SK-N-SH (cell line): ENCODE data around the gene TMEM144. TPM values are rescaled to one million over a fixed set of nuclear protein-coding genes. Genes with fewer than 3 reads are reported as not detected.

ENCODE experiments used
- CTCF ChIA-PET: fragments of 300-600, 350-600 bp; formaldehyde crosslinking; extraction: SDS; loops from one replicate; lab custom pipeline; 2021; lab: Yijun Ruan, JAX
- POLR2A ChIA-PET: fragments of 350-600 bp; sonication (Branson Sonifier 250); formaldehyde crosslinking; extraction: SDS; loops from one replicate; lab custom pipeline; 2020; ENCODE audit warnings: antibody characterized with exemption, inconsistent platforms; lab: Yijun Ruan, JAX
- DNase-seq: peaks from one replicate; pipeline ENCODE4 v3.0.0; 2012
- H2AFZ ChIP-seq: fragments of 200-600 bp; sonication (generic); 2 replicates; pipeline ENCODE4 v1.8.1; 2016; ENCODE audit warnings: antibody characterized with exemption, mild to moderate bottlenecking, low read depth
- H3F3A ChIP-seq: fragments of 200-600 bp; sonication (generic); replicated peaks from 2 replicates; pipeline ENCODE3; 2016; ENCODE audit warnings: antibody characterized with exemption, mild to moderate bottlenecking; ENCODE audit not compliant: insufficient read depth
- H3K27ac ChIP-seq, 2 experiments: fragments of 200-500 bp in 1 of 2; fragments of 200-600 bp in 1 of 2; sonication (Bioruptor generic) in 1 of 2; sonication (generic), shearing (Covaris generic) in 1 of 2; 2 replicates each; pipeline versions ENCODE4 v1.5.1 to v1.6.1; 2014 to 2016; ENCODE audit warnings: low read depth in 2 of 2, inconsistent platforms in 1 of 2, low read length in 1 of 2, mild to moderate bottlenecking in 1 of 2, mixed read lengths in 1 of 2
- H3K27me3 ChIP-seq: fragments of 200-600 bp; sonication (generic), shearing (Covaris generic); 2 replicates; pipeline ENCODE4 v1.6.1; 2016; ENCODE audit warnings: mixed run types; ENCODE audit not compliant: insufficient read depth
- H3K36me3 ChIP-seq, 2 experiments: fragments of 200-500 bp in 1 of 2; fragments of 200-600 bp in 1 of 2; sonication (Bioruptor generic) in 1 of 2; sonication (generic) in 1 of 2; replicated peaks in 1 of 2; 2 replicates each; pipeline versions ENCODE3 to v1.5.1; 2014 to 2016; ENCODE audit warnings: low read length in 1 of 2, mild to moderate bottlenecking in 1 of 2; ENCODE audit not compliant: insufficient read depth in 2 of 2, control insufficient read depth in 1 of 2
- H3K4me1 ChIP-seq, 2 experiments: fragments of 200-500 bp in 1 of 2; fragments of 200-600 bp in 1 of 2; sonication (Bioruptor generic) in 1 of 2; sonication (generic), shearing (Covaris generic) in 1 of 2; 2 replicates each; pipeline versions ENCODE4 v1.5.1 to v1.6.1; 2014 to 2016; ENCODE audit warnings: low read depth in 1 of 2, low read length in 1 of 2, mixed run types in 1 of 2; ENCODE audit not compliant: insufficient read depth in 2 of 2, control insufficient read depth in 1 of 2
- H3K4me2 ChIP-seq: fragments of 200-600 bp; sonication (generic), shearing (Covaris generic); 2 replicates; pipeline ENCODE4 v1.6.1; 2017; ENCODE audit warnings: mixed run types
- H3K4me3 ChIP-seq, 2 experiments: fragments of 200-500 bp in 1 of 2; fragments of 200-600 bp in 1 of 2; sonication (Bioruptor generic) in 1 of 2; sonication (generic), shearing (Covaris generic) in 1 of 2; 2 replicates each; pipeline versions ENCODE4 v1.5.1 to v1.8.1; 2014 to 2016; ENCODE audit warnings: low read depth in 2 of 2, inconsistent platforms in 1 of 2, low read length in 1 of 2, mild to moderate bottlenecking in 1 of 2, mixed read lengths in 1 of 2, moderate library complexity in 1 of 2
- H3K79me2 ChIP-seq: fragments of 200-600 bp; sonication (generic); 2 replicates; pipeline ENCODE4 v1.8.1; 2017; ENCODE audit warnings: mild to moderate bottlenecking; ENCODE audit not compliant: insufficient read depth
- H3K9ac ChIP-seq: fragments of 200-600 bp; sonication (generic); 2 replicates; pipeline ENCODE4 v1.6.1; 2017; ENCODE audit warnings: mixed run types
- H3K9me2 ChIP-seq: fragments of 200-600 bp; sonication (generic); 2 replicates; pipeline ENCODE4 v1.6.1; 2017; ENCODE audit warnings: mixed run types
- H3K9me3 ChIP-seq: fragments of 200-600 bp; sonication (generic); 2 replicates; pipeline ENCODE4 v1.6.1; 2017; ENCODE audit warnings: mixed run types, mild to moderate bottlenecking, moderate library complexity
- H4K20me1 ChIP-seq: fragments of 200-600 bp; sonication (generic); 2 replicates; pipeline ENCODE4 v1.6.1; 2017; ENCODE audit warnings: mild to moderate bottlenecking, mixed run types; ENCODE audit not compliant: insufficient read depth
- CHD2 ChIP-seq: fragments of 150-350 bp; IDR thresholded peaks from 2 replicates; pipeline ENCODE4 v1.6.1; 2018; ENCODE audit warnings: low read length; ENCODE audit not compliant: partially characterized antibody
- FOSL2 ChIP-seq: IDR thresholded peaks from 2 replicates; pipeline ENCODE4 v1.4.0; 2012; ENCODE audit warnings: low read depth, mild to moderate bottlenecking, moderate library complexity, borderline replicate concordance
- RCOR1 ChIP-seq: fragments of 150-350 bp; IDR thresholded peaks from 2 replicates; pipeline ENCODE4 v1.6.1; 2017; ENCODE audit warnings: antibody characterized with exemption, low read length
- RXRA ChIP-seq: IDR thresholded peaks from 2 replicates; pipeline ENCODE4 v1.4.0; 2012; ENCODE audit warnings: low read depth, mild to moderate bottlenecking, borderline replicate concordance
- SIN3A ChIP-seq: IDR thresholded peaks from 2 replicates; pipeline ENCODE4 v1.6.1; 2012; ENCODE audit warnings: low read depth, mild to moderate bottlenecking, low read length, moderate library complexity, borderline replicate concordance
- TCF12 ChIP-seq: IDR thresholded peaks from 2 replicates; pipeline ENCODE4 v1.4.0; 2012
- WGBS: methylation state at CpG from one replicate; pipeline ENCODE4 v1.1.6; 2017; ENCODE audit warnings: low lambda C conversion rate; 5-methylcytosine and 5-hydroxymethylcytosine counted together
- polyA plus RNA-seq, 3 experiments: library from polyadenylated mRNA; depleted of rRNA; stranded (reverse); fragments of >200 nt; gene quantifications; 2 replicates each; pipeline ENCODE4 v1.2.3, GENCODE V29; 2012
- TF ChIP-seq, protein P1 (sequence below): fragments of 150-350 bp; IDR thresholded peaks from 2 replicates; pipeline ENCODE4 v1.6.1; 2017; ENCODE audit warnings: antibody characterized with exemption, low read length, low read depth, borderline replicate concordance
- TF ChIP-seq, protein P2 (sequence below): IDR thresholded peaks from 2 replicates; pipeline ENCODE4; 2012
- TF ChIP-seq, protein P3 (sequence below): IDR thresholded peaks from 2 replicates; pipeline ENCODE4 v1.4.0; 2012; ENCODE audit warnings: low read depth

The TMEM144 gene
- polyA plus RNA-seq, 1 of the 3 experiments (the other 2 are of a cell fraction), result not detected

DNA sequence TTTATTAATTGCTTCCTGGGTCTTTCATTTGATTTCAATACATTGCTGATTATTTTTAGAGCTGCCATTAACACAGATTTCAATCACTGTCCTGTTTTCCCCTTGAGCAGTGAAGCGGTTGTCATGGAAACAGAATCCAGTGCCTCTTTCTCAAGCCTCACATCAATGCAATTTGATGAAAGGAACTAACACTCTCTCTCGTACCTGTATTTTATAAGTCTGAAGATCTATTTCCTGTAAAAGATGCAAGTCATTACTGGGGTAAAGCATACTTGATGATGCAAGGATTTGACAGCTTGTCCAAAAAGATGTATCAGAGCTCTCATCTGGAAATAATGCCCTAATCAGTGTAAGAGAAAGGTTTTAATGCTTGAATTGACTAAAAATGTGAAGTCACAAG is 19.6 kb upstream of the TMEM144 start:
- TF ChIP-seq FOSL2, result no peak
- H3K9me3 ChIP-seq, result no peaks in the 10 kb centered on the region
- no peak overlapping the region for H2AFZ ChIP-seq
- H3K79me2 ChIP-seq, result no peaks in the 10 kb centered on the region
- 48% methylated on average over 2 of the region's 2 CpGs for WGBS
- ChIA-PET CTCF (interaction anchor here (1.1 to 4.6 kb wide), 3 partner anchors 8 to 65 kb away, joined by 3 to 25 read pairs (median 5); no protein-coding TSS in a partner anchor), POLR2A (no interaction called here)
- H3K36me3 ChIP-seq, result no peaks in the 10 kb centered on the region
- no peaks in the 10 kb centered on the region for H3K27me3 ChIP-seq
- H3K9ac ChIP-seq, result no peak overlapping the region
- no peaks in the 10 kb centered on the region for H3K9me2 ChIP-seq
- no peaks in the 10 kb centered on the region for H4K20me1 ChIP-seq
- H3K27ac ChIP-seq, result no peak overlapping the region
- H3F3A ChIP-seq, result no peaks in the 10 kb centered on the region
- H3K4me2 ChIP-seq, result no peak overlapping the region
- no peak overlapping the region for H3K4me3 ChIP-seq
- DNase-seq, result no peak
- H3K4me1 ChIP-seq, result no peaks in the 10 kb centered on the region

DNA sequence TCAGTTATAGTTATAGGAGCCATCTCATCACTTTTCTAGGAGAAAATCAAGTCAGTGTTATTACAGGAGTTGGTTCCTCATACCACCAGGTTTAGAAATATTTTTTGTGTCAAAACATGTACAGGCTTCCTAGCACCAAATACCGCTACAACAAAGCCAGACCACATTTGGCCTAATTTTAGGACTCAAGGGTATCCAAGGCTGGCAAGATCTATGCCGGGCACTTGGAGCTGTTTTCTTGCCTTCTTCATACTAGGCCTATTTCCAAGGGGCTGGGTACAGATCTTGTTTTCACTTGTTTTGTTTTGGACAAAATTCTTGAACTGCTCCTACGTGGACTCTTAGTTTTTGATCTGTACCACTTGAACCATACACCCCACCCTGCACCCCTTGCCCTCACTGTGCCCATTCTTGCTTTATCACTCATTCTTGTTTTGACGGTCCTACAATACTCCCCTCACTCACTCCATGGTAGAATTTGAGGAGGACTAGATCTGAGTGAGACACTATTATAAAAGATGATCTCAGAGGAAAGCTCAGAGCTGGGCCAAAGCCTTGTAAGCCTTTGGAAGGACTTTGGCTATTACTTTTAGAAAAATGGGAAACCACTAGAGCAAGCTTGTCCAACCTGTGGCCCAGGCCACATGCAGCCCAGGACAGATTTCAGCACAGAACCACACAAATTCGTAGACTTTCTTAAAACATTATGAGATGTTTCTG is 17.7 kb upstream of the TMEM144 start:
- TF ChIP-seq RXRA, result no peak
- no peak for TF ChIP-seq SIN3A
- no peak for TF ChIP-seq TCF12
- TF ChIP-seq, protein P1, sequence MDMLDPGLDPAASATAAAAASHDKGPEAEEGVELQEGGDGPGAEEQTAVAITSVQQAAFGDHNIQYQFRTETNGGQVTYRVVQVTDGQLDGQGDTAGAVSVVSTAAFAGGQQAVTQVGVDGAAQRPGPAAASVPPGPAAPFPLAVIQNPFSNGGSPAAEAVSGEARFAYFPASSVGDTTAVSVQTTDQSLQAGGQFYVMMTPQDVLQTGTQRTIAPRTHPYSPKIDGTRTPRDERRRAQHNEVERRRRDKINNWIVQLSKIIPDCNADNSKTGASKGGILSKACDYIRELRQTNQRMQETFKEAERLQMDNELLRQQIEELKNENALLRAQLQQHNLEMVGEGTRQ, result no peak
- TF ChIP-seq, protein P2, sequence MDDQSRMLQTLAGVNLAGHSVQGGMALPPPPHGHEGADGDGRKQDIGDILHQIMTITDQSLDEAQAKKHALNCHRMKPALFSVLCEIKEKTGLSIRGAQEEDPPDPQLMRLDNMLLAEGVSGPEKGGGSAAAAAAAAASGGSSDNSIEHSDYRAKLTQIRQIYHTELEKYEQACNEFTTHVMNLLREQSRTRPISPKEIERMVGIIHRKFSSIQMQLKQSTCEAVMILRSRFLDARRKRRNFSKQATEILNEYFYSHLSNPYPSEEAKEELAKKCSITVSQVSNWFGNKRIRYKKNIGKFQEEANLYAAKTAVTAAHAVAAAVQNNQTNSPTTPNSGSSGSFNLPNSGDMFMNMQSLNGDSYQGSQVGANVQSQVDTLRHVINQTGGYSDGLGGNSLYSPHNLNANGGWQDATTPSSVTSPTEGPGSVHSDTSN, result no peak
- TF ChIP-seq, protein P3, sequence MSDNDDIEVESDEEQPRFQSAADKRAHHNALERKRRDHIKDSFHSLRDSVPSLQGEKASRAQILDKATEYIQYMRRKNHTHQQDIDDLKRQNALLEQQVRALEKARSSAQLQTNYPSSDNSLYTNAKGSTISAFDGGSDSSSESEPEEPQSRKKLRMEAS, result no peak
- TF ChIP-seq RCOR1, result no peak
- no peak for TF ChIP-seq CHD2
- no peak for TF ChIP-seq FOSL2
- Histone ChIP-seq H3K9ac (no peak overlapping the region), H3K4me3 (no peak overlapping the region)

More for the DNA sequence above, 17.7 kb upstream of the TMEM144 start:
- no peak overlapping the region for H2AFZ ChIP-seq
- no peaks in the 10 kb centered on the region for H3K9me2 ChIP-seq
- ChIA-PET CTCF (interaction anchor here (0.7 to 4.6 kb wide), 12 partner anchors 10 to 434 kb away, joined by 3 to 25 read pairs (median 4); no protein-coding TSS in a partner anchor), POLR2A (no interaction called here)
- no peak for DNase-seq
- no peaks in the 10 kb centered on the region for H3F3A ChIP-seq
- no peaks in the 10 kb centered on the region for H3K9me3 ChIP-seq
- no peak overlapping the region for H3K4me2 ChIP-seq
- no peak overlapping the region for H3K27ac ChIP-seq
- no peaks in the 10 kb centered on the region for H4K20me1 ChIP-seq
- no peaks in the 10 kb centered on the region for H3K36me3 ChIP-seq
- WGBS, result 73% methylated on average over 5 of the region's 5 CpGs
- no peaks in the 10 kb centered on the region for H3K79me2 ChIP-seq
- H3K27me3 ChIP-seq, result no peaks in the 10 kb centered on the region
- H3K4me1 ChIP-seq, result no peaks in the 10 kb centered on the region
